HEK293 (cell line): ENCODE measurements around the gene RAB8A.

ENCODE experiments used
- ATF2 ChIP-seq: fragments of 450-650 bp; formaldehyde crosslinking; IDR thresholded peaks from 2 replicates; pipeline ENCODE4 v1.5.1; 2016; ENCODE audit warnings: missing biosample characterization, missing genetic modification characterization, low read depth
- CTCF ChIP-seq: fragments of 450-650 bp; formaldehyde crosslinking; IDR thresholded peaks from 2 replicates; pipeline ENCODE4 v1.5.1; 2016; ENCODE audit warnings: missing biosample characterization, missing genetic modification characterization
- KLF8 ChIP-seq: fragments of 450-650 bp; formaldehyde crosslinking; IDR thresholded peaks from 2 replicates; pipeline ENCODE4 v1.5.1; 2016; ENCODE audit warnings: missing biosample characterization, missing genetic modification characterization
- PATZ1 ChIP-seq: fragments of 450-650 bp; formaldehyde crosslinking; IDR thresholded peaks from 2 replicates; pipeline ENCODE4 v1.5.1; 2016; ENCODE audit warnings: missing biosample characterization, missing genetic modification characterization
- SETDB1 ChIP-seq: IDR thresholded peaks from one replicate; pipeline ENCODE4 v1.6.1; 2017; ENCODE audit warnings: mild to moderate bottlenecking, low read length, moderate library complexity, mixed read lengths; ENCODE audit not compliant: insufficient read length
- TCF7L2 ChIP-seq: IDR thresholded peaks from 2 replicates; pipeline ENCODE4 v1.6.1; 2011; ENCODE audit warnings: low read depth, mild to moderate bottlenecking, inconsistent platforms, low read length, moderate library complexity, borderline replicate concordance
- ZBTB1 ChIP-seq: fragments of 450-650 bp; formaldehyde crosslinking; IDR thresholded peaks from 2 replicates; pipeline ENCODE4 v1.5.1; 2016; ENCODE audit warnings: missing biosample characterization, missing genetic modification characterization
- ZNF211 ChIP-seq: fragments of 450-650 bp; formaldehyde crosslinking; IDR thresholded peaks from 2 replicates; pipeline ENCODE4 v1.5.1; 2016; ENCODE audit warnings: low read depth, missing biosample characterization, missing genetic modification characterization
- ZNF24 ChIP-seq: fragments of 450-650 bp; formaldehyde crosslinking; IDR thresholded peaks from 2 replicates; pipeline ENCODE4 v1.5.1; 2016; ENCODE audit warnings: missing biosample characterization, missing genetic modification characterization
- ZNF513 ChIP-seq: fragments of 450-650 bp; IDR thresholded peaks from 2 replicates; pipeline ENCODE4 v1.5.1; 2018; ENCODE audit warnings: missing biosample characterization, missing genetic modification characterization
- ZNF549 ChIP-seq: fragments of 450-650 bp; IDR thresholded peaks from 2 replicates; pipeline ENCODE4 v1.5.1; 2018; ENCODE audit warnings: missing biosample characterization, missing genetic modification characterization, mild to moderate bottlenecking, inconsistent platforms, moderate library complexity

- TF ChIP-seq KLF8 (tag by site-specific recombination), result no peak
- no peak for TF ChIP-seq CTCF (tag by site-specific recombination)
- TF ChIP-seq PATZ1 (tag by site-specific recombination), result no peak
- TF ChIP-seq ZNF211 (tag by site-specific recombination), result no peak
- TF ChIP-seq ZBTB1, result no peak
- no peak for TF ChIP-seq ZNF549 (tag by site-specific recombination)
- no peak for TF ChIP-seq ATF2 (tag by site-specific recombination)
- no peak for TF ChIP-seq ZNF513
- TF ChIP-seq ZNF24 (tag by site-specific recombination), result no peak
- no peak for TF ChIP-seq SETDB1
- no peak for TF ChIP-seq TCF7L2
Measured at GRCh38 chr19:16161840-16162239, 50.2 kb downstream of the RAB8A start.
